CD4-positive, alpha-beta T cell (primary cell): Measurements from ENCODE around the gene SERPINB7. TPM values are rescaled to one million over a fixed set of nuclear protein-coding genes. Genes with fewer than 3 reads are reported as not detected.
"Not testable (repeated sequence)": the region's sequence is repeated elsewhere in the genome, so short reads cannot be mapped to it uniquely, and the experiment has no call there.

Experiments used
- ATAC-seq: fragments of 200-7000 bp; cut with Tn5 transposase; one replicate; pipeline ENCODE4 v1.10.0; 2022; ENCODE audit warnings: mild to moderate bottlenecking; ENCODE audit not compliant: poor library complexity
- CTCF ChIA-PET: fragments of 350-600 bp; sonication (Branson Sonifier 250); formaldehyde crosslinking; loops from one replicate; lab custom pipeline; 2021; ENCODE audit warnings: antibody characterized with exemption, inconsistent platforms; lab: Charles Lee
- POLR2A ChIA-PET: fragments of 350-600 bp; sonication (Branson Sonifier 250); formaldehyde crosslinking; loops from one replicate; lab custom pipeline; 2021; ENCODE audit warnings: antibody characterized with exemption, inconsistent platforms; lab: Charles Lee
- DNase-seq, 14 experiments: peaks; one replicate each; pipeline ENCODE4 v3.0.0-alpha.2; 2013 to 2020; ENCODE audit warnings: mixed read lengths in 2 of 14
- H3K27ac ChIP-seq, 2 donors: one replicate each; pipeline versions ENCODE4 v1.5.1 to v1.7.0; 2013; ENCODE audit warnings: low read length in 2 of 2, low read depth in 1 of 2, mild to moderate bottlenecking in 1 of 2
- H3K27me3 ChIP-seq, 2 experiments: 1 replicate in 1 of 2; 2 replicates in 1 of 2; pipeline versions ENCODE4 v1.6.1 to v1.7.0; 2013; ENCODE audit warnings: low read length in 2 of 2, control low read depth in 1 of 2, mild to moderate bottlenecking in 1 of 2, moderate library complexity in 1 of 2; ENCODE audit not compliant: insufficient read depth in 2 of 2, control insufficient read depth in 1 of 2
- H3K36me3 ChIP-seq: one replicate; pipeline ENCODE4 v1.6.1; 2013; ENCODE audit warnings: low read length, control low read depth; ENCODE audit not compliant: insufficient read depth
- H3K4me1 ChIP-seq: one replicate; pipeline ENCODE4 v1.6.1; 2013; ENCODE audit warnings: low read length, control low read depth; ENCODE audit not compliant: insufficient read depth
- H3K4me3 ChIP-seq: one replicate; pipeline ENCODE4 v1.5.1; 2013; ENCODE audit warnings: mild to moderate bottlenecking, low read length, moderate library complexity
- H3K9me3 ChIP-seq, 2 experiments: 1 replicate in 1 of 2; 2 replicates in 1 of 2; pipeline versions ENCODE4 v1.6.1 to v1.7.0; 2013; ENCODE audit warnings: low read length in 2 of 2, mild to moderate bottlenecking in 2 of 2, control low read depth in 1 of 2, moderate library complexity in 1 of 2; ENCODE audit not compliant: control insufficient read depth in 1 of 2, insufficient read depth in 1 of 2
- H3K27ac Mint-ChIP-seq: one replicate; pipeline ENCODE4 v1.8.0; 2020; ENCODE audit warnings: mixed read lengths
- H3K27me3 Mint-ChIP-seq: one replicate; pipeline ENCODE4 v1.8.0; 2021; ENCODE audit warnings: mixed read lengths
- H3K36me3 Mint-ChIP-seq: one replicate; pipeline ENCODE4 v1.8.0; 2021; ENCODE audit warnings: low read depth, mixed read lengths
- H3K4me1 Mint-ChIP-seq: one replicate; pipeline ENCODE4 v1.8.0; 2021; ENCODE audit warnings: low read depth, mixed read lengths
- H3K4me3 Mint-ChIP-seq: one replicate; pipeline ENCODE4 v1.8.0; 2020; ENCODE audit warnings: mild to moderate bottlenecking, mixed read lengths
- H3K9me3 Mint-ChIP-seq: one replicate; pipeline ENCODE4 v1.8.0; 2020; ENCODE audit warnings: mixed read lengths
- CTCF ChIP-seq: fragments of 200-600 bp; IDR thresholded peaks from one replicate; pipeline ENCODE4 v1.8.0; 2022; ENCODE audit warnings: antibody characterized with exemption, mild to moderate bottlenecking
- intact Hi-C, 2 experiments: fragments of 100-400 bp; cut with DNase I in 1 of 2; cut with micrococcal nuclease in 1 of 2; formaldehyde crosslinking; loops; one replicate each; pipeline versions ENCODE4 v1.15.1 to v1.9.0; 2023 to 2025; cut with DNase I, micrococcal nuclease
- total RNA-seq, 174 experiments: library from RNA in 2 of 174; stranded (reverse) in 2 of 174; gene quantifications; one replicate each; pipeline ENCODE4 v1.2.3 and lab custom pipeline; 2021 to 2026

The SERPINB7 gene
- total RNA-seq, 2 experiments from 2014 or later = not detected

- Histone ChIP-seq H3K4me1 (no peaks in the 10 kb centered on the region), H3K36me3 (no peaks in the 10 kb centered on the region), H3K9me3 (no peaks in the 10 kb centered on the region), H3K4me3 (no peak overlapping the region), H3K27ac (no peak overlapping the region), H3K27me3 (no peaks in the 10 kb centered on the region)
- H3K4me1 Mint-ChIP-seq = no peaks in the 10 kb centered on the region
- DNase-seq = no peak
- intact Hi-C loops = no loop called here
- no peaks in the 10 kb centered on the region for H3K36me3 Mint-ChIP-seq
- ChIA-PET CTCF (no interaction called here), POLR2A (no interaction called here)
- no peak for ATAC-seq
- H3K9me3 Mint-ChIP-seq = peaks cover 5% of the 10 kb centered on the region
- TF ChIP-seq CTCF = no peak
- no peak overlapping the region for H3K4me3 Mint-ChIP-seq
- H3K27me3 Mint-ChIP-seq = no peaks in the 10 kb centered on the region
- no peak overlapping the region for H3K27ac Mint-ChIP-seq
These were observed 21.5 kb upstream of the SERPINB7 start for GRCh38 chr18:63753676-63754075.

- Mint-ChIP-seq H3K27me3 (no peaks in the 10 kb centered on the region), H3K4me3 (no peak overlapping the region), H3K27ac (no peak overlapping the region), H3K9me3 (peaks cover 10% of the 10 kb centered on the region), H3K4me1 (no peaks in the 10 kb centered on the region), H3K36me3 (no peaks in the 10 kb centered on the region)
- no peak for TF ChIP-seq CTCF
- H3K36me3 ChIP-seq = no peaks in the 10 kb centered on the region
- H3K4me3 ChIP-seq = no peak overlapping the region
- POLR2A ChIA-PET = no interaction called here
- no peaks in the 10 kb centered on the region for H3K27me3 ChIP-seq
- peaks cover 0 to 8% of the 10 kb centered on the region in 2 experiments for H3K9me3 ChIP-seq
- H3K4me1 ChIP-seq = no peaks in the 10 kb centered on the region
- intact Hi-C loops = no loop called here
- no peak overlapping the region for H3K27ac ChIP-seq
- CTCF ChIA-PET = no interaction called here
- no peak for DNase-seq
- no peak for ATAC-seq
These were observed 17.7 kb upstream of the SERPINB7 start for GRCh38 chr18:63757541-63757940.

- Mint-ChIP-seq H3K4me1 (no peaks in the 10 kb centered on the region), H3K27me3 (no peaks in the 10 kb centered on the region), H3K9me3 (peaks cover 10% of the 10 kb centered on the region), H3K4me3 (no peak overlapping the region), H3K27ac (no peak overlapping the region), H3K36me3 (no peaks in the 10 kb centered on the region)
- no peaks in the 10 kb centered on the region for H3K27me3 ChIP-seq
- H3K9me3 ChIP-seq = peaks cover 0 to 8% of the 10 kb centered on the region in 2 experiments
- POLR2A ChIA-PET = no interaction called here
- DNase-seq (no peak), ATAC-seq (no peak)
- H3K36me3 ChIP-seq = no peaks in the 10 kb centered on the region
- H3K4me3 ChIP-seq = no peak overlapping the region
- intact Hi-C loops = no loop called here
- no peak for TF ChIP-seq CTCF
- H3K4me1 ChIP-seq = no peaks in the 10 kb centered on the region
- H3K27ac ChIP-seq = no peak overlapping the region
- CTCF ChIA-PET = interaction anchor here (0.6 kb wide), 1 partner anchor 19 kb away, joined by 3 read pairs; no protein-coding TSS in a partner anchor
These were observed 16.5 kb upstream of the SERPINB7 start for GRCh38 chr18:63758615-63759240.

GRCh38 chr18:63759786-63760185 lies 15.4 kb upstream of the SERPINB7 start:
- H3K9me3 ChIP-seq, H3K27ac Mint-ChIP-seq, DNase-seq, H3K4me1 ChIP-seq, H3K4me1 Mint-ChIP-seq, CTCF ChIA-PET, H3K27ac ChIP-seq, H3K4me3 Mint-ChIP-seq, ATAC-seq, H3K36me3 Mint-ChIP-seq, POLR2A ChIA-PET, H3K27me3 Mint-ChIP-seq, H3K36me3 ChIP-seq, intact Hi-C loops, H3K27me3 ChIP-seq, H3K4me3 ChIP-seq: not testable (repeated sequence)
- H3K9me3 Mint-ChIP-seq = peaks cover 10% of the 10 kb centered on the region
